Suprapubic skin (tissue), 3 donors: ENCODE measurements around the gene NTSR1.

Experiments
- CTCF ChIP-seq, 2 donors: fragments of 200-600 bp in 1 of 2; fragments of 450-650 bp in 1 of 2; sonication (generic) in 1 of 2; IDR thresholded peaks; one replicate each; pipeline ENCODE4 v1.5.1; 2016 to 2019; ENCODE audit warnings: antibody characterized with exemption in 2 of 2, mild to moderate bottlenecking in 1 of 2, moderate library complexity in 1 of 2
- EP300 ChIP-seq: sonication (generic); formaldehyde crosslinking; IDR thresholded peaks from one replicate; pipeline ENCODE4 v1.6.1; 2017; ENCODE audit warnings: antibody characterized with exemption
- POLR2A ChIP-seq, 2 donors: fragments of 450-650 bp; IDR thresholded peaks; one replicate each; pipeline ENCODE4 v1.6.1; 2017; ENCODE audit warnings: antibody characterized with exemption in 2 of 2, mild to moderate bottlenecking in 2 of 2, moderate library complexity in 2 of 2

GRCh38 chr20:62811320-62811719 lies 102.7 kb downstream of the NTSR1 start:
- TF ChIP-seq POLR2A (IDR thresholded peaks at IDR 0.05) (no peak), CTCF (IDR thresholded peaks at IDR 0.05) (no peak), EP300 (no peak)
